SU-DHL-6 (cell line): Measurements from ENCODE around the gene TMEM100.

ENCODE experiments used
- CTCF ChIP-seq: fragments of 200-600 bp; sonication (generic); IDR thresholded peaks from one replicate; pipeline ENCODE4 v1.5.1; 2017; ENCODE audit warnings: antibody characterized with exemption, mild to moderate bottlenecking, low read length, moderate library complexity; ENCODE audit not compliant: insufficient read depth, poor library complexity, severe bottlenecking
- EZH2phosphoT487 ChIP-seq: fragments of 200-600 bp; sonication (generic), shearing (Covaris generic); conservative IDR thresholded peaks from 2 replicates; pipeline ENCODE4 v1.6.1; 2018; ENCODE audit warnings: mild to moderate bottlenecking, antibody characterized with exemption, low read length, moderate library complexity, mixed read lengths

- TF ChIP-seq CTCF (no peak), EZH2phosphoT487 (no peak)
Measured at GRCh38 chr17:55749985-55750384, 27.3 kb upstream of the TMEM100 start.
